Vagina (tissue), 2 donors: Measurements from ENCODE around the gene FOXA3.

ENCODE experiments used
- CTCF ChIP-seq, 3 experiments: fragments of 450-650 bp in 2 of 3; fragments of 200-600 bp in 1 of 3; sonication (generic) in 1 of 3; IDR thresholded peaks; one replicate each; pipeline ENCODE4 v1.5.1; 2017 to 2019; ENCODE audit warnings: antibody characterized with exemption in 3 of 3, mild to moderate bottlenecking in 2 of 3, moderate library complexity in 2 of 3
- POLR2A ChIP-seq, 2 donors: fragments of 450-650 bp; IDR thresholded peaks; one replicate each; pipeline ENCODE4 v1.6.1; 2017; ENCODE audit warnings: antibody characterized with exemption in 2 of 2, mild to moderate bottlenecking in 2 of 2, moderate library complexity in 2 of 2
- POLR2AphosphoS5 ChIP-seq, 2 donors: sonication (generic); formaldehyde crosslinking; IDR thresholded peaks; one replicate each; pipeline ENCODE4 v1.9.0; 2017; ENCODE audit warnings: antibody characterized with exemption in 2 of 2, mild to moderate bottlenecking in 2 of 2, low read depth in 1 of 2; ENCODE audit not compliant: insufficient read depth in 1 of 2

- TF ChIP-seq CTCF (IDR thresholded peaks at IDR 0.05) (no peak), POLR2A (IDR thresholded peaks at IDR 0.05) (no peak), POLR2AphosphoS5 (IDR thresholded peaks at IDR 0.05; ENCODE audit: insufficient read depth in 1 of 2, low read depth in 1 of 2) (no peak)
Measured at GRCh38 chr19:45872095-45872919, 8.2 kb downstream of the FOXA3 start.
